GM18873 (cell line): ENCODE measurements around the gene PALM2AKAP2.

ENCODE experiments used
- ATAC-seq: cut with Tn5 transposase; IDR thresholded peaks from one replicate; pipeline ENCODE4 v1.9.1; 2021; ENCODE audit warnings: mild to moderate bottlenecking, moderate library complexity, moderate number of reproducible peaks; ENCODE audit not compliant: unreplicated experiment, low FRiP score

PALM2AKAP2 gene

DNA sequence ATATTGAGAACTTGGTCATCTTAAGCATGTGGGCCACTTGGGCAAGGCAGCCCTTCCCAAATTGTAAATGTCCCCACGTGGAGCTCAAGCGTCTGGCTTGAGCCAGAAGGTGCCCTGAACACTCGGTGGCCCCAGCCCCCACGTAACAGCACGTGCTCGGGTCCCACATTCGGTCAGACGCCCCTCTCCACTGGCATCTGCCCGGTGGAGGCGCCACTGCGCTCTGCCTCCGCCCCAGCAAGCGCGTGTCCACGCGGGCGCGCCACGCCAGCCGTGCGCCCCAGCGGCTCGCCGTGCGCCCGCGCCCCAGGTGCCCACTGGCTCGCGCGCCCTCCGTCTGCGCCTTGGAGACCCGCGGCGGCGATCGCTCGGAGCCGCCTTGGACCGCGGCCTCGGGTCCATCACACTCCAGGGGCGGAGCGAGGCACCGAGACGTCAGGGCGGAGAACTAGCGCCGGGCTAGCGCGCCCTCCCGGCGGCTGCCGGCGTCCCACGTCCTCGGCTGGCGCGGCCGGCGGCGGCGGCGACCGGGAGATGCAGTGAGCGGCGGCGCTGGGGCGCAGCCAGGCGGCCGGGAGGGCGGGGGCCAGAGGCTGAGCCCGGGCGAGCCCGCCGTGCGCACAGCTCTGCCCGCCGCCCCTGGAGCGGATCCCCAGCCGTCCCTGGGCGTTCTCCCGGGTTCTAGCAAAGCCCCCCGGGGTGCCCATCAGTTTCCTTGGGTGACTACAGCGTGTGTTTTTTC lies at the start of gene PALM2AKAP2:
Gene PALM2AKAP2, plus strand, starts transcription at position 488 of the 742 bp plus-strand sequence. CDS start 291 bp downstream, outside the sequence.
- no peak for ATAC-seq

DNA sequence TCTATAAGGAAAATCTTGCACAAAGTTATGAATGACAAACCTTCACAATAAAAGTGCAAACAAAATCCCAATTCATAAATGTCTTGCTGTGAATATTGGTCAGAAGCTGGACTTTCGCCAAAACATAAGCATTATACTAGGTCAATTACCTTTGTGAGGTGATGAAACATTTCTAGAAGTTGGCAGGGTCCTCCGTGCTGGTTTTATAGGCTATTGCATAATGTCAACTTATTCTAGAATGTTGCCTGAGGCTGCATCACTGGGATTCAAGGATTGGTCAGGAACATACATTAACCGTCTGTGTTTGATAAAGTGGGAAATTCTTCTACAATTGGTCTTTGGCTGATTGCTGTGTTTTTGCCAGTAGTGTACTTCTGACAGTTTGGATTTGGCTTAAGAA lies 49.8 kb upstream of the PALM2AKAP2 start:
- no peak for ATAC-seq

DNA sequence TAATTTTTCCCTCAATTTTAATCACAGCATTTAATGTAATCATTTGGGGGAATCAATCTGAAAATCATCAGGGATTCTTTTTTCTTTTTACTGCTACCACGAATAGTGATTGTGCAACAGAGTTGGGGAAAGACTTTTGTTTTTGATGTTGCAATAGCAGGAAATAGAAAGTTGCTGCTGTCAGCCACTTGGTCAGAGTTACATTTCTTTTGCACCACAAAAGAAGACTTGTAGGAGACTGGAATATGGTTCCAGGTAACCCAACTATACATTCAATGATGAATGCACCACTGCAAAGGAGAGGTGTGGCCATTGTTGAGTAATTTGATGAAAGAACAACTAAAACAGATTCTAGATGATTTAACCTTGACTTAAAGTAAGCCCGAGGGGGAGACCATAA lies 46.3 kb upstream of the PALM2AKAP2 start:
- no peak for ATAC-seq

DNA sequence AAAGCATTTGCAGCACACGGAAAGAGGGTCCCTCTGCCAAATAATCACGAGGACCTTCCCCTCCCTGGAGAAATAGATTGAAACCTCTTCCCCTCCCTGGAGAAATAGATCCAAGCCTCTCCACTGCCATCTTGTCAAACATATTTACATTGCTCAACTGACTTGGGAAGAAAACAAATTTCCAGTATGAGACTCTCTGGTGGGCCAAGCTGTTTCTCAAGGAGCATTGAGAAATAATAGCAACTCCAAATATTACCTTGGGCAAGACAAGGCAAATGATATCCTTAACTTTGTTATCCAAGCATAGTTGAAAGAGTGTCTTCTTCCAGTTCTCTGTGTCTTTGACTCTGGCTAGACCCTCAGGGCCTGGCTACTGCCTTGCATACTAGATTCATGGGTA lies 45.2 kb upstream of the PALM2AKAP2 start:
- no peak for ATAC-seq

DNA sequence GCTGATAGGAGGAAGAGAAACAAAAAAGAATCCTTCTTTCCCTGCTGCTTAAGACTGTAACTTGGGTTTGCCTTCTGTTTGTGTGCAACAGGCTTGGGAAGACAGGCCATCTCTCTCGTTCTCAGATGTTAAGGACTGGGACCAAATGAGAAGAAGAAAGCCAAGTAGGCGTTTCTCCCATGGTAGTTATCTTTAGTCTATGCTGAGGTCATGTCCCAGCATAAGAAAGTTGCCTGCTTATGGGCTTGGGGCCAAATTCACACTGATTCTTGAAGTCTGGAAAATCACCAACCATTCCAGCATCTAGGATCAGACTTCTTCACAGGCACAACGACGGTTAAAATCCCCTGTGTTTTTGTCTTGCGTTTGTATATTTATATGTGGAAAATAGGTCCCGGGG lies 44.2 kb upstream of the PALM2AKAP2 start:
- ATAC-seq = no peak

DNA sequence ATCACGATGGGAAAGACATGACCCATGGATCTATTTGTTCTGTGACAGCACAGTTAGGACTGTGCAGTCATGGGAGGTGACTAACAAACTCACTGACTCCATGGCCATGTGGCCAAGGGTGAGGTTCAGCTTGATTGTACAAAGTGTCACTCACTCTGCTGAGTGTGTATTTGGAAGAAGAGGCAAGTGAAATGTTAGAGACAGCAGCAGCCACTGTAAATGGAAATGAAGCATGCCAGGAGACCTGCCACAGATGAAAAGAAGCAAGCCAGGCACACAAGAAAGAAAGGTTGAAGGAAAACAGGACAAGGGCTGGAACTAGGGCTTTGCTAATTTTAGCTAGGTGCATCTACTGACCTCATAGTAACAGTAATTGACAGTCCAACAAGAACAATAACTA lies 42.7 kb upstream of the PALM2AKAP2 start:
- ATAC-seq = no peak

DNA sequence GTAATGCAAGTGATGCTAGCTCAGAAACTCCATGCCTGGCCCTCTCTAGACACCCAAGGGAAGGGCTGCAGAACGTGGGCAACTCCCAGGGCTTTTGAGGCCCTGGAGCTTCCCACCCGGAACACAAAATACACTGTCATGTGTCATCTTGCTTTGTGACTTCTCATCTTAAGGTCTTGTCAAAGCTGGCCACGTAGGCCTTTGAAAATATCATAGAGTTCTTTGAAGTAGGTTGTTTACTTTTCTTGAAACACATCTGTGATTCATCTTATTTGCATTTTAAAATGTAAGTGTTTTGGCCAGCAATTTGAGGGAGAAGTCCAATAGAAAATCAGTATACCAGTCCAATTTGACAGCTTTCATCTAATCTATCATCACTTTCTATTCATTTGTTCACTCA lies 40.2 kb upstream of the PALM2AKAP2 start:
- ATAC-seq = no peak

DNA sequence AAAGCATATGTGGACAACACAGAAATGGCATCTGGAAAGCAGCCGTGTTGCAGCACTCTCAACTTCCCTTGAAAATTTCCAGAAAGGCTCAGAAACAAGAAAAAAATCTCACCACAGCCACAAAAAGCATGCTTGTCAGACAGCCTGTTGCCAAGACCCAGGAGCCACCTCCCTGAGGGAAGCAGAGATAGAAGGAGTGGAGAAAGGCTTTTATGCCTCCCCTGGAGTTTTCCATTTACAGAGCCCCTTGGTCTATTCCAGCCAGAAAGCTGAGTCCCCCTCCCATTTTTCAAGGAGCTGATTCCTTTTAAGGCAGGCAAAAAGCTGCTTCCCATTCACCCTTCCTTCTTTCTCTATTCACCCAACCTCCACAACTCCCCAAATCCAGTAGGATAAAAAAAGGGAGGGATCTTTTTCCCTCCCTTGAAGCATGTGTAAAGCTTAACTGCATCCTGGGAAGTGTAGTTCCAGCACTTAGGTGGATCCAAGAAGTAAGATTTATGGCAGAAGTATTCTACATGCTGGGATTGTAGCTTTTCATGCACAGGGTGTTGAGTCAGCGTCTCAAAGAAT lies 37.1 kb upstream of the PALM2AKAP2 start:
- ATAC-seq = no peak

DNA sequence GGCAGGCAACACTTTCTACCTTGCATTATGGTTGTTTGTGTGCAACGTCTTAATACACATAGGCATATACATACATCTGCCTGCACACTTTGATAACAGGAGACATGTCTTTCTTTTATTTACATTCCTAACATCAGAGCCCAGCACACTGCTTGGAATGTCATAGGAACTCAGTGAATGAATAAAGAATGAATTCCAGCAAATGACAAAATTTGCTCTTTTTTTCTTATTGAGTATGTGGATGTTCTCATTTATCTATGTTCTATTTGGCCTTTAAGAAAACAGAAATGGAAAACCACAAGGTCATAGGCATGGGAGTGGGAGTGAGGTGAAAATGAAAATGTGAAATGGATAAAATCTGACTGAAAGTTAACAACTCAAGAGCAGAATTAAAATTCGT lies 36.3 kb upstream of the PALM2AKAP2 start:
- no peak for ATAC-seq

DNA sequence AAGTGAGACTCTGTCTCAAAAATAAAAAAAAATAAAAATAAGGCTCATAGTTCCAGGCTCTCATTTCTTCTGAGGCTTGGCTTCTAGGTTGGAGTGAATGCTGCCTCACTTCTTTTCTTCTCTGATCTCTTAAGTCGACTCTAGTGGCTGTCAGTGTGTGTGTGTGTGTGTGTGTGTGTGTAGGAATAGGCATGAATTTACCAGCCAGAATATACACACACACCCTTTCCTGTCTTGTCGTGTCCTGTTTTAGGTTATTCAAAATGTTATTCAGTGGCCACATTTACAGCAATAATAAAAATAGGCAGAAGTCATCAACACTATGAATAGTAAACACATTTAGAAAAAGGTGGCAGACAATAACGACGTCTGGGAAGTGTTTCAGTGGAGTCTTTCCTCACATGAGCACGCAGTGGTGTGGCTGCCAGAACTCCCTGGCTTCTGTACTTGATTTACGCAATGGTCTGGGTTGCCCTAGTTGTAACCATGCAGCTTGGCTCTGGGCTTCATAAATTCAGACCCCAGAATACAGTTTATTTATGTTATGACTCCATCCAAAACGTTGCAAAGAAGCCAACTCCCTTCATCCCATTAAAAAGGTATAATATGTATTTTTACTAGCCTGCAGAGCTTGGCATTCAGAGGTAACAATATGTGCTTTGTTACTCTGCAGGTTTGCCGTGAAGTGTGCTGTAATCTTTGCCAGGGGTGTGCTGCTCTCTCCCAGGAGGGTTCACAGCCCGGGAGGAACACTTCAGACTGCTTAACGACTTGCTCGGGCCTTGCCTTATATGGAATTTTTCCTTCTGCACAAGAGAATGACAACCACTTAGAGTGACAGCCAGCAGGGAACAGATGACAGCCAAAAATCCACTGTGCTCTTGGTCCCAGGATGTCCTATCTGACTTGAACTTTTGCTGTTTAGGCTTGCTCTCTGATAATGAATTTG lies 34.4 kb upstream of the PALM2AKAP2 start:
- ATAC-seq = no peak

DNA sequence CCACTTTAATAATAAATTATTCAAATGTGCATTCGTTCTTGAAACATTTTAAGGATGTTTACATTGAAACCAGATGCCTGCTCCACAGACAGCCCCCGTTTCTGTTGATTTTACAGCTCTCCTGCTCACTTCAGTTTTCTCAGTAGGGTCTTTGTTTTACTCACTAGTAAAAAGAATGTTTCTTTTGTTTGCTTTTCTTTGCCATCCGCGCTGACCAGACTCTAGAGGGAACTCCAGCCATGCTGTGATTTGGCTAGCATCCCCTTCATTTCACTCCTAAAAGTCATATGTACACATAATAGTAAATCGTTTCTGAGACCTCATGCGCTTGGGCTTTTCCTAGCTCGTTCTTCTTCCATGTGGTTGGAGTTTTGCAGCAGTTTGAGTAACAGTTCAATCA lies 28.7 kb upstream of the PALM2AKAP2 start:
- no peak for ATAC-seq

DNA sequence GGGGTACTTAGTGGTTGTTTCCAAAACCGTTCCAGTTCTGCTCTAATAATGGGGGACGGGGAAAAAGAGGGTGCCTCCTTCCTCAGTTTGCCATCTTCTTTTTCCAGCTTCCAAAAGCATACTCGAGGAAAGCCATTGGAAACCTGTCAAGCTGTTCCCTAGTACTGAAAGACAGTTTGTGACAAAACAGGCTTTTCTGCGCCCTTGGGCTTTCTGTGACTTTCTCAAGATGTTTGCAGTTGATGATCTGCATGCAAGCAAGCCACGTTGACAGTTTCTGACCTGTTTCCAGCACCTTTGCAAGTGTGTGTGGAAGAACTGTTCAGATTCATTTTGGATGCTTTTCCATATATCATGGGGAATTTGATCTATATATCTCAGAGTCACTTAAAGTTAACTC lies 26.7 kb upstream of the PALM2AKAP2 start:
- no peak for ATAC-seq

DNA sequence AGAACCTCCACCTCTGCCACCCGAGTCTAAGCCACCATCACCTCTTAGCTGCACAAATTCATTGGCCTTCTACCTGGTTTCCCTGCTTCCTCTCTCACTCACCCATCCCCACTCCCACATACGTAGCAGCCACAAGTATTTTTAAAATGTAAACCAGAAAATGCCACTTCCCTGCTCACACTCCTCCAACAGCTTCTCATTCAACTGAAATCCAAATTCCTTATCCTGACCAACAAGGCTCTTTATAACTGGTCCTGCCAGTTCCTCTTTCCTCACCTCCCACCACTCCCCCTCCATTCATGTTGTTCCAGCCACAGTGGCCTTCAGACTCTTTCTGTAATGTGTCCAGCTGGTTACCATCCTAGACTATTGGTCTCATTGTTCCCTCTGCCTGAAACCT lies 25.0 kb upstream of the PALM2AKAP2 start:
- ATAC-seq = no peak

DNA sequence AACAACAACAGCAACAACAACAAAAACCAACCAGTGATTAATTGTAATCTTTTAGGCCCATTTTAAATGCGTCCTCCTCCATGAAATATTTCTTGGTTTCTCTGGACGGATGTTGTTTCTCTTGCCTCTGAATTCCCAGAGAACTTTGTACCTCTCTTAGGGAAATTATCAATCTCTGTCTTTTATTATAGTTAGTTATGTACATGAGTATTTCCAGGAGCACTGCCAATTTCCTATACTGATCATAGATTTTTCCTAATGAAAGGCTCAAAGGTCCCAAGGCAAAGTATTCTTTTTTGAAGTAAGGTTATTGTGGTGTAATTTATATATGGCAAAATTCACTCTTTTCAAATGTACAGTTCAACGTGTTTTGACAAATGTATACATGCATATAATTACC lies 20.4 kb upstream of the PALM2AKAP2 start:
- ATAC-seq = no peak

DNA sequence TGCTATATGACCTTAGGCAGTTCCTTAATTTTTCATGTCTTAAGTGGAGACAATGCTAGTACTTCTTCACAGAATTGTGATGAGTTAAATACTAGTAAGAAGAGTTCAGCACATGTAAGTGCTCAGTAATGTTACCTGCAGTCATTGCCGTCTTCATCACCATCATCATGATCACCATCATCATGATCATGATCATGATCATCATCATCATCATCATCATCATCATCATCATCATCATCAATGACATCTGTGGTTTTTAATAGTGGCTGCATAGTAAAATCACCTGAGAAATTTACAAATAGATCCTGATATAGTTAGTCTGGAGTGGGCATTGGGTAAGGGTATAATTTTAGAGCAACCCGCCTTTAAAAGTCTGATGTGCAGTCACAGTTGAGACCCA lies 14.7 kb upstream of the PALM2AKAP2 start:
- ATAC-seq = no peak

DNA sequence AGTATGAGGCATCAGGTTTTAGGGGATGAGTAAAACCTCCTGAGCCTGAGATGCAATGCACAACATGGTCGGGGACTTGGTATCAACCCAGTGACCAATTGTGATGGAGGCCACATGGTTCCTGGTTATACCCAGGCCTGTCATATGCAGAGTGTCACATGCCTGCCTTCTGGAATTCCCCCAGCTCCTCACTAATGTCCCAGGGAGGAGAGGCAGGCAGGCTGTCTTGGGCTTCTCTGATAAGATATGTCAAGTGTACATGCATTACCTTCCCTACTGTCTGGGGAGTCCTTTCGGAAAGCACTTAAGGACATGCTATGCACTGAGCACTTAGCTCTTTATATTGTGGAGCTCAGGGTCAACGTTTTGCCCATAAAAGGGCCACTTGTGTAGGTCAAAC lies 14.2 kb upstream of the PALM2AKAP2 start:
- ATAC-seq = no peak

DNA sequence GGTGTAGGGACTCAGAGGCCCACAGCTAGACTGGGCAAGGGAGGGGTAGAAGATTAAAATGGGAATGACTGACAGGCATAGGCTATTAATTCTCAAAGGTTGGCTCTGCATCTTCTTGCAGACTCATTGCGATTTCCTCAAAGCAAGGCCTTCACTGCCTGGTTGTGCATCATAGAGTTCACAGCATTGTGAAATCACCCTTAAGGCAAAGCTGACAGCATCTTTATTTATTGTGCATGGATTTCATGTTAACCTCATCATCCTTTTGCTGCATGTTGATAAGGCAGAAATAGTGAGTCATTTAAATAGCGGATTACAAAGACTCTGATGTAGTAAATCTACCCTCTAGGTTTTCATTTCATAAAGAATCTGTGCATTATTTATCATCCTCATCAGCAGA lies 13.6 kb upstream of the PALM2AKAP2 start:
- ATAC-seq = no peak

DNA sequence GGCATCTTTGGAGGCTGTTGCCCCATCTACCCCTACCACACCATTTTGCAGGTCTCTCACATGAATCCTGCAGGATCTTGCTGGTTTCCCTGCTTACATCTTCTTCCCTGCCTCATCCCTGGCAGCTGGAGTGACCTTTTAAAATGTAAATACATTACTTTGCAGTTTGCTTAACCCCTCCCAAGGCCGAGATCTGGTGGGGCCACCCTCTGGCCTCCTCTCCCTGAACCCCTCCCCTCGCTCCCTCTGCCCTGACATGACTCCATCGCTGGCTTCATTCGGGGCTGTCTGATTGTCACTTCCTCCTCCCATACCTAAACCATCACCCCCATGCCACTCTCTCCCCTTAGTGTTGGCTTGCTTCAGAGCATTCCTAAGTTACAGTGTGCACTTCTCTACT lies 12.6 kb upstream of the PALM2AKAP2 start:
- no peak for ATAC-seq

DNA sequence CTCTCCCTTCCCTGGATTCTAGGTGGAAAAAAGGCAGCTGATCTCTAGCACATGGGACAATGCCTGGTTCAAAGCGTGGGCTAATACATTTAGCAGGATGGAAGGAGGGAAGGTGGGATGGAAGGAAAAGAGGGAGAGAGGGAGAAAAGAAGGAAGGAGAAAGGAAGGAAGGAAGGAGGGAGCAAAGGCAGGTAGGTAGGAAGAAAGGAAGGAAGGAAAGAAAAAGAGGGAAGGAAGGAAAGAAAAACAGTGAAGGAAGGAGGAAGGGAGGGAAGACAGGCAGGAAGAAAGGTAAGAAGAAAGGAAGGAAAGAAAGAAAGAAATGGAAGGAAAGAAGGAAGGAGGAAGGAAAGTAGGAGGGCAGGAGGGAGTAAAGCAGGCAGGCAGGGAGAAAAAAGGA lies 12.2 kb upstream of the PALM2AKAP2 start:
- ATAC-seq = no peak

DNA sequence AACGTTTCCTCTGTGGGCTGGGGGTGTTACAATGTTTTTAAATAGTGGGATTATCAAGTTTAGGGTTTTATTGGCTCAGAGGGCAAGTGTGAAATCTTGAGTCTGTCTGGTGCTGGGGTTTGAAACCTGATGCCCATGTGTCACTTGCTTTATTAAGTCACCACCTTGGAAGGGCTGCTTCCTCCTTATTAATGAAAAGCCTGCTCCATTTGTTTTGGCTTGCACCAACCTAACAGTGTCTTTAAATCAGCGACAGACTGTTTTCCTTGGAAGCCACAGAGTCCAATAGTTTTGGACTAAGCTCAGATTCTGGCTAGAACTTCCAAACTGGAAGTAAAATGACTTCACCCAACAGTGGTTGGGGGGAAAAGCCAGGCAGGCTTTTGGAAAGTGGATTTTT lies 10.7 kb upstream of the PALM2AKAP2 start:
- ATAC-seq = no peak

DNA sequence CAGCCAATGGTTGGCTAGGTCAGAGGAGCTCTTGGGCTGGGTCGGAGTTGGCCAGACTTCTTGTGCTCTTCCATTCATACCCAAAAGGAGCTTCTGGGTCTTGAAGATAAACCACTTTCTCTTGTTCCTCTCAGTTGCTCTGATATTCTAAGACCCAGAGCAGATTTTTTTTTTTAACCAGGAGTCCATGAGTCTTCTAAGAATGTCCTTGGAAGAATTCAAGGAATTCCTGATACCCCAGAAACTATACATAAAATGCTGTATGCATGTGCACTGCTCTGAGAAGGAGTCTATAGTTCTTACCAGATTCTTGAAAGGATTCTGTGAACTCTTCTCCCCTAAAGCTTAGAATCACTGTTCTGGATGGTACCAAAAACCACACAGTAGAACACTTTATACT lies 9.9 kb upstream of the PALM2AKAP2 start:
- no peak for ATAC-seq
